Measurements from ENCODE around the gene CPPED1.
A peak's percentile ranks its signal among the peaks of the same experiment; 100 is the strongest.

Gene CPPED1

GRCh38 chr16:12728469-12728868 lies 75.2 kb downstream of the CPPED1 start:
- no peak for DNase-seq

GRCh38 chr16:12724226-12724625 lies 79.5 kb downstream of the CPPED1 start:
- DNase-seq, result no peak

- no peak for DNase-seq
These were observed 80.0 kb downstream of the CPPED1 start for GRCh38 chr16:12723681-12724080.

GRCh38 chr16:12721841-12722421 lies 81.8 kb downstream of the CPPED1 start:
- DNase-seq, result no peak

- no peak for DNase-seq
These were observed 83.7 kb downstream of the CPPED1 start for GRCh38 chr16:12719972-12720371.

GRCh38 chr16:12716658-12717057 lies 87.0 kb downstream of the CPPED1 start:
- DNase-seq, result no peak

GRCh38 chr16:12709807-12710206 lies 93.9 kb downstream of the CPPED1 start:
- no peak for DNase-seq

DNA sequence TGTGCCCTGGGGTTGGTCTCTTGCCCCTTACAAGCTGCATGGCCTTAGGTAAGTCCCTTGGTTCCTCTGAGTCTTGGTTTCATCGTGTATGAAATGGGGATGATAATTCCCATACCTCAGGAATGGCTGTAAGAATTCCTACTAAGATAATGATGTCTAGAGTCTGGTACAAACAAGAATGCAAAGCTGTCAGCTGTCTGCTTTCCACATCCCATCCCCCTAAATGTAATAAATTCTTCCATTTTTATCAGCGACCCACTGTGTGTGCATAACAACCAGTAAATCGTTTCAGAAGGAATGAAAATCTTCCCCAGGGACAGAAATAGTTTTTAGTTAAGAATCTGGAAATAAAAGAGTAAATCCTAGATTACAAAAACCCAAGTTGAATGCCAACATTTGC lies 95.4 kb downstream of the CPPED1 start:
- no peak for DNase-seq

DNA sequence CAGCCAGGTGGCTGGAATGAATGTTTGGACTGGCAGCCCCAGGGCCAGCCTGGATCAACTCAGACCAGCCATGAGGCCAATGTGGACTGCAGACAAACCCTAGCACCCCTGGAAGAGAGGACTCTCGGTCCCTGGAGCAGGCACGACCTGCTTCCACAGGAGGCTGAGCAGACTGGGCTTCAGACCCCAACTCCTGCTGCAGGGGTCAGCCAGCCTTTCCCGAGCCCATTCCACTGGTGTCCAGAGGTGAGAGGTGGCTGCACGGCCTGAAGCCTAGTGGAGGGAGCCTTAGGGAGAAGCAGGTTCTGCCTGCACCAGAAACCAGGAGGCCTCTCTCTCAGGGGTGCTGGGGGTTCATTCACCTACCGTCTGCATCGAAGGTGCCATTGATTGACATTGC lies 97.1 kb downstream of the CPPED1 start:
- DNase-seq, result no peak

- no peak for DNase-seq
These were observed 99.1 kb downstream of the CPPED1 start for GRCh38 chr16:12704492-12705111.

- DNase-seq, result no peak
These were observed 99.8 kb downstream of the CPPED1 start for GRCh38 chr16:12703935-12704334.

- DNase-seq, result no peak
These were observed 103.5 kb downstream of the CPPED1 start for GRCh38 chr16:12700161-12700560.

DNA sequence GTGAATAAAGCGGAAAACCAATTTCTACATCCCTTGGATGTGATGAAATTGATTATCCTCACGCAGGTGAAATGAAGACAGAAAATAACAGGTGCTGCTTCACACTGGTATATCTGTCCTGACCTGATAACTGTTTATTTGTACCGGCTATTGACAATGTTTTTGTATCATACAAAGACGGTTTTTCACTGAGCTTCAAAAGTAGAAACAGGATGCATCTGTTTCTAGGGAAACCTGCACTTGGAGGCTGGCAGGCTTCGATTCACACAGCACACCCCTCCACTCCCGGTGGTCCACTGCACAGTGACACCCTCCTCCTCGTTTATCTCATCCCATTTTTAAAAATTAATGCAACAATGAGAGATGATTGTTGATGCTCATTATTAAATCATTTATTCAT lies 104.5 kb downstream of the CPPED1 start:
- DNase-seq, result no peak

- DNase-seq, result no peak
These were observed 106.2 kb downstream of the CPPED1 start for GRCh38 chr16:12697437-12697836.

DNA sequence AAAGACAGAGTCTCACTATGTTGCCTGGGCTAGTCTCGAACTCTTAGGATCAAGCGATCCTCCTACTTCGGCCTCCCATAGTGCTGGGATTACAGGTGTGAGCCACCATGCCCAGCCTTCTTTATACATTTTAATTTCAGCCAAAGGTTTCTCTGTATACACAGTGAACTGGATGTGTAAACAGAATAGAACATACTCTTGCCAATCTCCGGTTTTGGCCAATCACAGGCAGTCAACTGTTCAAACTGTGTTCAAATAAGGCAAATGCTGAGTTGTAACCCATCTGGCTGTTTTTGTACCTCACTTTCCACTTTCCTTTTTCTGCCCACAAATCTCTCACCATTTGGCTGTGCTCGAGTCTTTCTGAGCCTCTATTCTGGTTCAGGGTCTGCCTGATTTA lies 108.2 kb downstream of the CPPED1 start:
- DNase-seq, result no peak

- DNase-seq, result no peak
These were observed 113.7 kb downstream of the CPPED1 start for GRCh38 chr16:12690024-12690423.

DNA sequence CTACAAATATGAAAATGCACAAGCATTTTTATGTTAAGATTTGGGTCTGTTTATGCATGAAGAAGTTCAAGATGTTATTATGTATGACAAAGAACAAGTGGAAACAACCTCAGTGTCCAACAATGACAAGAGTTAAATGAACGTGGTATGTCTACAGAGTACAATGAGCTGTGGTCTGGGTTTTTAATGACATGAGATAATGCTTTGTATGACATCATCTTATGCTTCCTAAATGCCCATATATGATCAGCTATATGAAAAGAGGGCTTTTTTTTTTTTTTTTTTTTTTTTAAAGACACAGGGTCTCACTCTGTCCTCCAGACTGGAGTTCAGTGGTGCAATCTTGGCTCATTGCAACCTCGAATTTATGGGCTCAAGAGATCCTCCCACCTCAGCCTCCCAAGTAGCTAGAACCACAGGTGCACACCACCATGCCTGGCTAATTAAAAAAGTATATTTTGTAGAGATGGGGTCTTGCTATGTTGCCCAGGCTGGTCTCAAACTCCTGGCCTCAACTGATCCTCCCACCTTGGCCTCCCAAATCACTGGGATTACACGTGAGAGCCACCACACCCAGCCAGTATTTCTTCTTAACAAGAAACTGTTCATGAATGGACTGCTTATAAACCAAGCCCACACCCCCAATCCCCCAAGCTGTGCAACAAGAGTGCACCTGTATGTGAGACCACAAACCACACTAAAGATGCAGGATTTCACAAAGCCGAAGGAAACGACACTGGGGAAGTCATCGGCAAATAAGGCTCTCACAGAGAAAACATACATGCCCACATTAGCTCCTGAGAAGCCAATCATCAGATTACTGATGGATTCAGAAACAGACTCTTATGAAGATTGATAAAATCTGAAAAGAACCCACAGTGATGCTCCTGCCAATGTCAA lies 114.5 kb downstream of the CPPED1 start:
- peak in 1 of 5 donors; percentile 28 for DNase-seq

DNA sequence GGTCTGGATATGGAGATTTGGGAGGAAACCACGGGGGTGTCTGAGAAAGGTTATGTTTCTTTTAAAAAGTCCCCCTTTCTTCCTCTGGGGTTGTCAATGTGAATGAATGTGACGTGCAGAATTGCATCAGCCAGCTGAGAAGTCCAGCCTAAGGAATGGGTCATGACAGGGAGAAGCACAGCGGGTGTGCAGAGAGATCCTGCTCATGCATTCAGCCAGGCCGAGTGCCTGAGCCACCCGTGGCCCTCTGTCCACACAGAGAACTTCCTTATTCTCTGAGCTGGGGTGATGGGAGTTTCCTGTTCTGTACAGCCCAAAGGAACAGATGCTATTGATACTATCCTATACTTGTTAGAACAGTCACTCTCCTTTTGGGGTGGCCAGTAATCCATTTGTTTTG lies 117.9 kb downstream of the CPPED1 start:
- no peak for DNase-seq

- DNase-seq, result no peak
These were observed 121.1 kb downstream of the CPPED1 start for GRCh38 chr16:12682432-12683165.

GRCh38 chr16:12681653-12682052 lies 122.0 kb downstream of the CPPED1 start:
- DNase-seq, result no peak

DNA sequence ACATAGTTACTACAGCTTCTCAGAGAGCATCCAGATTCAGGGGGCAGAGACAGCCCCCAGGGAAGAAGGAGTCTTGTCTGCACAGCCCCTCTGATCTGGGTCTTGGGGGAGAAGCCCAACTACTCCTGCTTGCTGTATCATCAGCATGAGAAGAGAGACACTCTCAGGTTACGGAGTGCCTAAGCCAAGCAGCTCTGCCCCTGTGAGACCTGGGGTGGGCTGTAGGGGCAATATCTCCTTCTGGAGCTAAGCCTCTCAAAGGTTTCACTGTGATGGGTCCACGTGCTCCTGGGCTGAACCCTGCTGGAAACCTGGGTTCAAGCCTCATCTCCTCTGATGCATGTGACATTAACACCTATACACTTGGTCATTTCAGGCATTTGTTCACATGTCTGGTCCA lies 123.2 kb downstream of the CPPED1 start:
- no peak for DNase-seq

- no peak for DNase-seq
These were observed 123.9 kb downstream of the CPPED1 start for GRCh38 chr16:12679660-12680272.

- no peak for DNase-seq
These were observed 124.7 kb downstream of the CPPED1 start for GRCh38 chr16:12678983-12679382.

Data from T-helper 1 cell (primary cell).